Endothelial cell of umbilical vein (primary cell): ENCODE results near the gene ATF5. TPM values are rescaled to one million over a fixed set of nuclear protein-coding genes. Genes with fewer than 3 reads are reported as not detected.

Experiments used
- BruUV-seq: library from RNA; stranded (reverse); fragments of 400-500 nt; replicated peaks from 2 replicates; lab custom pipeline; 2021; lab: Mats Ljungman, UMichigan
- CTCF ChIA-PET: fragments of 300-600, 350-600 bp; sonication (Branson Sonifier 250); formaldehyde crosslinking; loops from one replicate; lab custom pipeline; 2021; ENCODE audit warnings: antibody characterized with exemption, inconsistent platforms; lab: Charles Lee
- POLR2A ChIA-PET: fragments of 300-600, 350-600 bp; sonication (Branson Sonifier 250); formaldehyde crosslinking; loops from one replicate; lab custom pipeline; 2021; ENCODE audit warnings: antibody characterized with exemption, inconsistent platforms; lab: Charles Lee
- DNase-seq: peaks from one replicate; pipeline ENCODE4 v3.0.0-alpha.2; 2011; ENCODE audit warnings: low read depth, low spot score
- FAIRE-seq: peaks from 2 replicates; lab custom pipeline; 2011; peaks lifted over from hg19 to GRCh38; lab: Jason Lieb, UNC
- H2AFZ ChIP-seq: 2 replicates; pipeline ENCODE4 v1.6.0; 2012; ENCODE audit warnings: low read depth, low read length, control low read depth, inconsistent platforms
- H3K27ac ChIP-seq: 2 replicates; pipeline ENCODE4 v1.5.1; 2011; ENCODE audit warnings: low read depth, mild to moderate bottlenecking, control low read depth, low read length, moderate library complexity; ENCODE audit not compliant: insufficient read depth
- H3K27me3 ChIP-seq, 2 experiments: 2 replicates each; pipeline versions ENCODE4 v1.6.0 to v1.6.1; 2011; ENCODE audit warnings: low read length in 2 of 2, mixed read lengths in 1 of 2; ENCODE audit not compliant: control insufficient read depth in 2 of 2, insufficient read depth in 2 of 2
- H3K36me3 ChIP-seq, 2 experiments: 2 replicates in 1 of 2; 3 replicates in 1 of 2; pipeline ENCODE4 v1.5.1; 2011; ENCODE audit warnings: low read length in 2 of 2, mild to moderate bottlenecking in 1 of 2, moderate library complexity in 1 of 2; ENCODE audit not compliant: control insufficient read depth in 2 of 2, insufficient read depth in 2 of 2; ENCODE audit errors: extremely low read depth in 1 of 2
- H3K4me1 ChIP-seq: 3 replicates; pipeline ENCODE4 v1.5.1; 2011; ENCODE audit warnings: mild to moderate bottlenecking, low read length; ENCODE audit not compliant: control insufficient read depth, insufficient read depth; ENCODE audit errors: extremely low read depth
- H3K4me2 ChIP-seq: 2 replicates; pipeline ENCODE4 v1.6.1; 2011; ENCODE audit warnings: low read length, control low read depth, mixed read lengths; ENCODE audit not compliant: insufficient read depth
- H3K4me3 ChIP-seq, 3 experiments: fragments of 200-600 bp in 1 of 3; sonication (generic), shearing (Covaris generic) in 1 of 3; replicated peaks in 1 of 3; 2 replicates each; pipeline ENCODE4 v1.5.1; 2011 to 2016; ENCODE audit warnings: control low read depth in 3 of 3, low read length in 3 of 3, mild to moderate bottlenecking in 2 of 3, inconsistent platforms in 1 of 3, low read depth in 1 of 3, moderate library complexity in 1 of 3; ENCODE audit not compliant: insufficient read depth in 1 of 3
- H3K79me2 ChIP-seq: 2 replicates; pipeline ENCODE4 v1.6.0; 2012; ENCODE audit warnings: low read length, inconsistent platforms; ENCODE audit not compliant: control insufficient read depth, insufficient read depth
- H3K9ac ChIP-seq: replicated peaks from 2 replicates; pipeline ENCODE3; 2011; ENCODE audit warnings: low read length, control low read depth; ENCODE audit not compliant: insufficient read depth; ENCODE audit errors: extremely low read depth
- H3K9me1 ChIP-seq: replicated peaks from 3 replicates; pipeline ENCODE4 v1.6.0; 2011; ENCODE audit warnings: mild to moderate bottlenecking, low read length; ENCODE audit not compliant: control insufficient read depth, insufficient read depth; ENCODE audit errors: extremely low read depth
- H3K9me3 ChIP-seq: replicated peaks from 2 replicates; pipeline ENCODE4 v1.5.1; 2012; ENCODE audit warnings: low read length, inconsistent platforms; ENCODE audit not compliant: control insufficient read depth, insufficient read depth
- H4K20me1 ChIP-seq: replicated peaks from 2 replicates; pipeline ENCODE3; 2011; ENCODE audit warnings: mild to moderate bottlenecking, low read length; ENCODE audit not compliant: control insufficient read depth, insufficient read depth; ENCODE audit errors: extremely low read depth
- EZH2 ChIP-seq: IDR thresholded peaks from 2 replicates; pipeline ENCODE4 v1.6.1; 2012; ENCODE audit warnings: borderline replicate concordance, low read depth, mild to moderate bottlenecking, moderate library complexity, low read length, inconsistent platforms; ENCODE audit not compliant: severe bottlenecking
- FOS ChIP-seq: IDR thresholded peaks from 2 replicates; pipeline ENCODE4 v1.6.1; 2011; ENCODE audit warnings: mild to moderate bottlenecking, low read length, moderate library complexity, borderline replicate concordance; ENCODE audit not compliant: insufficient read depth
- GATA2 ChIP-seq: IDR thresholded peaks from 2 replicates; pipeline ENCODE4 v1.7.0; 2011; ENCODE audit warnings: low read depth, mild to moderate bottlenecking, moderate library complexity, mixed read lengths, low read length; ENCODE audit not compliant: insufficient read length, insufficient read depth
- JUN ChIP-seq: IDR thresholded peaks from 2 replicates; pipeline ENCODE4 v1.6.1; 2011; ENCODE audit warnings: borderline replicate concordance, low read depth; ENCODE audit not compliant: insufficient read length, insufficient read depth
- MYC ChIP-seq: IDR thresholded peaks from one replicate; pipeline ENCODE4 v1.6.1; 2011; ENCODE audit warnings: mild to moderate bottlenecking, low read depth, low read length
- POLR2A ChIP-seq: IDR thresholded peaks from 2 replicates; pipeline ENCODE4 v1.6.1; 2012; ENCODE audit warnings: low read depth, mild to moderate bottlenecking, control low read depth, low read length
- POLR2AphosphoS5 ChIP-seq: IDR thresholded peaks from 2 replicates; pipeline ENCODE4 v1.6.1; 2012; ENCODE audit warnings: low read depth, mild to moderate bottlenecking, control low read depth, low read length, moderate library complexity; ENCODE audit not compliant: insufficient read depth
- dilution Hi-C: fragments of 300-500 bp; cut with MboI; formaldehyde crosslinking; loops from one replicate; pipeline ENCODE4 v1.15.0; 2019; ENCODE audit warnings: low sequenced_read_pairs; ENCODE audit not compliant: extremely low pct_ligation_motif_present
- intact Hi-C: fragments of 100-400 bp; cut with micrococcal nuclease; formaldehyde crosslinking; loops from one replicate; pipeline ENCODE4 v1.10.0; 2022
- polyA plus RNA-seq, 4 experiments: library from polyadenylated mRNA; depleted of rRNA in 3 of 4; stranded (reverse) in 3 of 4; unstranded in 1 of 4; fragments of >200 nt; gene quantifications; 2 replicates each; pipeline versions ENCODE4 v1.2.1 to v1.2.3, GENCODE V29; 2011 to 2012; ENCODE audit warnings: missing spikeins in 1 of 4
- total RNA-seq: library from RNA; stranded (reverse); gene quantifications from 2 replicates; pipeline ENCODE4 v1.2.3, GENCODE V29; 2021
- TF ChIP-seq, protein P1 (sequence below), 2 donors: IDR thresholded peaks; 1 replicate in 1 of 2; 2 replicates in 1 of 2; pipeline ENCODE4 v1.5.1; 2011; ENCODE audit warnings: low read length in 2 of 2, mild to moderate bottlenecking in 2 of 2, moderate library complexity in 2 of 2, control low read depth in 1 of 2, inconsistent platforms in 1 of 2, low read depth in 1 of 2; ENCODE audit not compliant: insufficient read depth in 1 of 2; ENCODE audit errors: extremely low read depth in 1 of 2
- TF ChIP-seq, protein P2 (sequence below): IDR thresholded peaks from 2 replicates; pipeline ENCODE4 v1.6.1; 2011; ENCODE audit not compliant: insufficient read depth, insufficient read length

The ATF5 gene
- total and polyA plus RNA-seq, 2 donors (not counting 3 experiments of a cell fraction or from before 2014, with no cell fraction given), result 23.2 to 46.0 TPM

DNA sequence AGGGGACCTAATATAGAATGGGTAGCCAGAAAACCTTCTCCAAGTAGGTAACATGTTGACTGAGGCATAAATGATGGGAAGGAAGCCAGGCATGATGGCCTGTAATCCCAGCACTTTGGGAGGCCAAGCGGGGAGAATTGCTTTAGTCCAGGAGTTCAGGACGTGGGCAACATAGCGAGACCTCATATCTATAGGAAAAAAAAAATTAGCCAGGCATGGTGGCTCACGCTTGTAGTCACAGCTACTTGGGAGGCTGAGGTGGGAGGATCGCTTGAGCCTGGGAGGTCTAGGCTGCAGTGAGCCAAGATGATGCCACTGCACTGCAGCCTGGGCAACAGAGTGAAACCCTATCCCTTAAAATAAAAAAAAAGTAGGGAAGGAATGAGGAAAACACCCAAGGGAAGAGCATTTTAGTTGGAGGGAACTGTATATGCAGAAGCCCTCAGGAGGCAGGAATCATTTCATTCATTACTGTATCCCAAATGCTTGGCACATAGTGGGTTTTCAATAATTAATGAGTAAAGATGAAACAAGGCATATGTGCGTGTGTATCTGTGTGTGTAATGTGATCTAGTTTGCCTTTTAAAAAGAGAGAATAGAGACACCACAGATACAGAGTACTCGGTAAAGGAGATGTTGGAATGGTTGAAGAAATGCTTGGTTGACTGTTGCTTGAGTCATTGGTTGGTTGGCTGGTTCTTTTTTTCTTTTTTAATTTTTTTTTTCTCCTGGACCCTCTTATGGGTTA is 2.5 kb downstream of the ATF5 start:
- peaks cover 10% of the 10 kb centered on the region for H3K4me1 ChIP-seq
- H2AFZ ChIP-seq, result no peak overlapping the region
- ChIA-PET POLR2A (no interaction called here), CTCF (no interaction called here)
- no peak overlapping the region for H3K4me2 ChIP-seq
- no peak overlapping the region for H3K4me3 ChIP-seq
- no peaks in the 10 kb centered on the region for H3K9me1 ChIP-seq
- H3K79me2 ChIP-seq, result peaks cover 27% of the 10 kb centered on the region
- intact Hi-C loops, result no loop called here
- H4K20me1 ChIP-seq, result no peaks in the 10 kb centered on the region
- no peaks in the 10 kb centered on the region for H3K27me3 ChIP-seq
- peaks cover 3% of the 10 kb centered on the region in 2 experiments for H3K36me3 ChIP-seq
- FAIRE-seq (no peak), DNase-seq (no peak)
- no peaks in the 10 kb centered on the region for H3K9me3 ChIP-seq
- no peak overlapping the region for H3K9ac ChIP-seq
- H3K27ac ChIP-seq, result no peak overlapping the region
- no peak for TF ChIP-seq JUN
- TF ChIP-seq, protein P1, sequence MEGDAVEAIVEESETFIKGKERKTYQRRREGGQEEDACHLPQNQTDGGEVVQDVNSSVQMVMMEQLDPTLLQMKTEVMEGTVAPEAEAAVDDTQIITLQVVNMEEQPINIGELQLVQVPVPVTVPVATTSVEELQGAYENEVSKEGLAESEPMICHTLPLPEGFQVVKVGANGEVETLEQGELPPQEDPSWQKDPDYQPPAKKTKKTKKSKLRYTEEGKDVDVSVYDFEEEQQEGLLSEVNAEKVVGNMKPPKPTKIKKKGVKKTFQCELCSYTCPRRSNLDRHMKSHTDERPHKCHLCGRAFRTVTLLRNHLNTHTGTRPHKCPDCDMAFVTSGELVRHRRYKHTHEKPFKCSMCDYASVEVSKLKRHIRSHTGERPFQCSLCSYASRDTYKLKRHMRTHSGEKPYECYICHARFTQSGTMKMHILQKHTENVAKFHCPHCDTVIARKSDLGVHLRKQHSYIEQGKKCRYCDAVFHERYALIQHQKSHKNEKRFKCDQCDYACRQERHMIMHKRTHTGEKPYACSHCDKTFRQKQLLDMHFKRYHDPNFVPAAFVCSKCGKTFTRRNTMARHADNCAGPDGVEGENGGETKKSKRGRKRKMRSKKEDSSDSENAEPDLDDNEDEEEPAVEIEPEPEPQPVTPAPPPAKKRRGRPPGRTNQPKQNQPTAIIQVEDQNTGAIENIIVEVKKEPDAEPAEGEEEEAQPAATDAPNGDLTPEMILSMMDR (IDR thresholded peaks at IDR 0.05; ENCODE audit: extremely low read depth in 1 of 2, insufficient read depth in 1 of 2, low read depth in 1 of 2, low read length in 2 of 2), result no peak
- TF ChIP-seq, protein P2, sequence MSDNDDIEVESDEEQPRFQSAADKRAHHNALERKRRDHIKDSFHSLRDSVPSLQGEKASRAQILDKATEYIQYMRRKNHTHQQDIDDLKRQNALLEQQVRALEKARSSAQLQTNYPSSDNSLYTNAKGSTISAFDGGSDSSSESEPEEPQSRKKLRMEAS, result no peak
- no peak for TF ChIP-seq MYC
- TF ChIP-seq GATA2, result no peak
- no peak for TF ChIP-seq EZH2
- no peak for TF ChIP-seq FOS
- TF ChIP-seq POLR2AphosphoS5, result no peak
- no peak for TF ChIP-seq POLR2A
- BruUV-seq, result no TSS peak
- dilution Hi-C loops, result no loop called here
